DND-41 (cell line): ENCODE data around the gene PRKCE.
"Not testable (repeated sequence)": the region's sequence is repeated elsewhere in the genome, so short reads cannot be mapped to it uniquely, and the experiment has no call there.

Experiments used
- CTCF ChIP-seq: IDR thresholded peaks from 2 replicates; pipeline ENCODE4 v1.5.1; 2012; ENCODE audit warnings: borderline replicate concordance, low read length, moderate library complexity, mild to moderate bottlenecking; ENCODE audit not compliant: poor library complexity, severe bottlenecking; ENCODE audit errors: extremely low read depth
- EZH2 ChIP-seq: IDR thresholded peaks from 3 replicates; pipeline ENCODE4 v1.6.1; 2012; ENCODE audit warnings: borderline replicate concordance, low read depth, mild to moderate bottlenecking, moderate library complexity, low read length, inconsistent platforms; ENCODE audit not compliant: severe bottlenecking

DNA sequence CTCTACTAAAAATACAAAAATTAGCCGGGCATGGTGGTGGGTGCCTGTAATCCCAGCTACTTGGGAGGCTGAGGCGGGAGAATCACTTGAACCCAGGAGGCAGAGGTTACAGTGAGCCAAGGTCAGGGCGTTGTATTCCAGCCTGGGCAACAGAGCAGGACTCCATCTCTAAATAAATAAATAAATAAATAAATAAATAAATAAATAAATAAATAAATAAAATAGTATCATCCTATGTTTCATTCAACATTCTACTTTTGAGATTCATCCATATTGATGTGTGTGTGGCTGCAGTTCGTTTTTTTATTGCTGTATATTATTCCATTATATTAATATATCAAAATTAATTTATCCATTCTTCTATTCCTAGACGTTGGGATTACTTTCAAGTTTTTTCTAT lies 207.4 kb downstream of the PRKCE start:
- TF ChIP-seq CTCF, EZH2: not testable (repeated sequence)
